Endometrial microvascular endothelial cells (primary cell): ENCODE results near the gene NCAM1. TPM values are rescaled to one million over a fixed set of nuclear protein-coding genes. Genes with fewer than 3 reads are reported as not detected.

Source experiments
- in situ Hi-C: cut with HindIII; loops from 2 replicates; pipeline ENCODE4 v1.10.0; 2017; ENCODE audit warnings: low sequenced_read_pairs, low pct_unique_long_range_greater_than_20kb; ENCODE audit errors: inconsistent ontology term
- total RNA-seq: library from RNA; depleted of rRNA; stranded (reverse); fragments of >200 nt; gene quantifications from one replicate; pipeline ENCODE4 v1.2.3, GENCODE V29; 2015; ENCODE audit errors: inconsistent ontology term

The NCAM1 gene
- total RNA-seq, 1 donor from 2014 or later = not detected

- in situ Hi-C loops = no loop called here
Observed at GRCh38 chr11:113113801-113114704, 152.8 kb downstream of the NCAM1 start.

GRCh38 chr11:113114705-113115027 is 153.4 kb downstream of the NCAM1 start:
- in situ Hi-C loops = no loop called here

DNA sequence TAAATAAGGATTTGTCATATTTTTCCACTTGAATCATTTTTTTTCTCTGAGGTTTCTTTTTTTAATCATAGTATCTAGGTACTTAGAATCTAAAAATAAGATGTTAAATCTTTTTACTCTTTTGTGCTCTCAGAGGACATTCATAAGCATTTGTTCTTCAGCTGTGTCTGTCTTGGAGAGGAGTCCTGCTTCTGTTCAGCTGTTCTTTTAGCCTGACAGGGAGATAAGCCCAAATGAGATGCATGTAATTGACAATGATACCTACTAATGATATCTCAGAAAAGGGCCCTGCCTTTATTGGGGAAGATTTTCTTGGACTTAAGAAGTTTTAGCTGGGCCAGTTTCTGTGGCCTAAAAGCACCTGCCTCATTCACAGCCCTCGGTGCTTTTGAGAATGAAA is 156.9 kb downstream of the NCAM1 start:
- in situ Hi-C loops = no loop called here

DNA sequence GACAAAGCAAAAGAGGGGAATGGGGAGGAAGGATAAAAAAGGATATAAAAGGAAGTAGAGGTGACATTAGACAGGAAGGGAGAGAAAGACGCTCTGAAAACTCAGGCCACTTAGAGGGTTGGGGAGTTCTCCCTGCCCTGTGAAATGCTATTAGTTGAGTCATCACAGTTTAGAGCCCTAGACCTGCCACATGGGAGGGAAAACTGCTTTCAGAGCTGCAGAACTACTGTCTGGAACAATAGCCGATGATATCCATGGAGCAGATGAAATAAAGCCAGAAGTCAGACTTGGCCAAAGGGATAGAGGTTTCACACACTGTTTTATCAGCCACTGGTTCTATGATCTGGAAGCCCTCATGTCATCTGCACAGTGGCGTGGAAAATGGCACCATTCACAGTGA is 157.9 kb downstream of the NCAM1 start:
- in situ Hi-C loops = no loop called here

- in situ Hi-C loops = no loop called here
Observed at GRCh38 chr11:113119966-113120736, 158.9 kb downstream of the NCAM1 start.

GRCh38 chr11:113121746-113122145 is 160.5 kb downstream of the NCAM1 start:
- in situ Hi-C loops = no loop called here

GRCh38 chr11:113124006-113124405 is 162.8 kb downstream of the NCAM1 start:
- in situ Hi-C loops = no loop called here

- in situ Hi-C loops = no loop called here
Observed at GRCh38 chr11:113124578-113124977, 163.4 kb downstream of the NCAM1 start.

DNA sequence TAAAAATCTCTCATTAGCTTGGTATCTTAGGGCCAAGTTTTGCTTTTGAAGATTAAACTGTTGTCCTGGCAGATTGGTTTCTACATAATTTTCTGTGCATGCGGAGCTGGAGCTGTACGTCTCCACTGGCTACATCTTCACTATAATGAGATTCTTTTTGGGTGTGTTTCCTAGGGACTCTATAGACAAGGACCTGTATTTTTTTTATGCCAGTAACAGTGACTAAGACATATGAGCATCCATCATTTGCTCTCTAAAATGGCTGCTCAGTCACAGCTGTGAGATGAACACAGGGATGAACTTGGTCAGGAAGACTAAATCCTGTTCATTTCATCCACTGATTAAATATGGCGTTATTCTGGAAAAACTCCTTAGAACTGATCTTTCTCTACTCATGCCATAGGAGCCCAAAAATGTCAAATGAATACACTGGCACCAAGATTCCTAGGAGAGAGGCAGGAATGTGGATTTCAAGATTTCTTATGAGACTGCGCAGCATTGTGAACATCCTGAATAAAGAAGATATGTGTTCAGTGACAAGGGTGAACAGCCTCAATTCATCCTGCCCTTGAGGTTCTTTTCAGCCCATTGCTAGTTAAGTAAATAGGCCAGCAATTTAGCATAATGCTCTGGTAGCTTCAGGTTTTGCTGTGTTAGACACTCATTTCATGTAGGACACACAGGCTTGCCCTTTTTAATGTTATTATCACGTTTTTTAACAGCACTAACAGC is 168.2 kb downstream of the NCAM1 start:
- in situ Hi-C loops = no loop called here

DNA sequence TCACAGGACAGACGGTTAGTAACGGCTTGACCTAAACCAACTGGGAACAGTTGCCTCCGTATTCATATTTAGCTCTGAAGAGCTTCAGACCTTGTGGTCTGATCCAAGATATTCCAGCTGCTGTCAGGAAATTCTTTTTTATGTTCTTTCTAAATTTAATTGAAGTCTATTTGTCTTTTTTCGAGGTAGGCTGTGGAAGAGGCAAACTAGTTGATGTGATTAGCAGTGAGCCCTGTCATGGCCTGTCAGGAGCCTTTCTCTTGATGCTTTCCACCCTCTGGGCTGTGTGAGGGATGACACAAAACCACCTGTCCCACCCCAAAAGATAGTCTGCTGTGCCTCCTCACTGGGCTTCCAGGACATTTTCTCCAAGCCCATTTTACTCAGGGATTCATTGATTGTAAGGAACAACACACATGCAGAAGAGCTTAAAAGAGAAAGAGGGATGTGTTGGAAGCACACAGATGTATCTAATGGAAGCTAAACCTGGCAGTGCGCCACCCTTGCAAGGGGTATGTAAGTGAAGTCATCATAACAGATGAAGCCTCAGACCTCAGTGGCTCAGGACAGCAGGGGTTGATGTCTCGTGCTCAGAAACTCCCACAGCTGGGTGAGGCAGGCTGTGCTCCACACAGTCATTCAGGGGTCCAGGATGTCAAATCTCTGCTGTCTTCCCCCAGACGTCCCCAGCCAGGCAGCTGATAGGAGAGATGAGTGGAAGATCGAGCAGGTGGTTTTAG is 170.0 kb downstream of the NCAM1 start:
- in situ Hi-C loops = no loop called here

DNA sequence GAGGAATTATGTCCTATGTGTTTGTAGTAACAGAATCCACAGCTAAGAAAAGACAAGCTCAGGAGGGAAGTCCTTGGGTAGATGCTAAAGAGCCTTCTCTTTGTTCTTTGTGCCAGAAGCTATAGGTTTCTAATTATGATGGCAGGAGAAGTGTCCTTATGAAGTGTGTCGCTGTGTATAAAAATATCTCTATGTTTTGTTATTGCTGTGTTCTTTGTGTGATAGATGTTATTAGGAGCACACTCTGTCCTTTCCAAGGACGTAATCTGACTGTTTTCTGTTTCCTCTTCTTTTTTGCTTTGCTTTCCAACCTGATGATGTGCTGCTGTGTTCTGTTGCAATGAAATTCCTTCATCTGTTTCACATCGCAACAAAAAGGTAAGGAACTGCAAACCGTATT is 171.9 kb downstream of the NCAM1 start:
- in situ Hi-C loops = no loop called here

DNA sequence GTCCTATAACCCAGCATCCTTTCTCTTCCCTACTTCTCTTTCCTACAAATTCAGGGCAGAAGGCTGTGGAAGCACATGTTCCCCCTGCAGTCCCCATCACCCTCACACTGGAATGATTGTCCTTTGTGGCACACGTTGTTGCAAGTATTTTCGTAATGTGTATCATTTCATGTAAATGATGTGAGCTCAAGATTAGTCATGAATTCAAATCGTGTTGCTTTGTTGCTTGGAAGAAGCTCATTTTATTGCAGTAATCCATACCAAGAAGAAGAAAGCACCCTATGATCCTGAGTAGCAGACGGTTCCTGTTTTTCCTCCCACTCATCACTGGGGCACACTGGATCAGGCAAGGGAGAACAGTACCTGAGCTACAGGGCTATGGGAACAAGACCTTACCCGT is 173.4 kb downstream of the NCAM1 start:
- in situ Hi-C loops = no loop called here

GRCh38 chr11:113137713-113138529 is 176.7 kb downstream of the NCAM1 start:
- in situ Hi-C loops = no loop called here

DNA sequence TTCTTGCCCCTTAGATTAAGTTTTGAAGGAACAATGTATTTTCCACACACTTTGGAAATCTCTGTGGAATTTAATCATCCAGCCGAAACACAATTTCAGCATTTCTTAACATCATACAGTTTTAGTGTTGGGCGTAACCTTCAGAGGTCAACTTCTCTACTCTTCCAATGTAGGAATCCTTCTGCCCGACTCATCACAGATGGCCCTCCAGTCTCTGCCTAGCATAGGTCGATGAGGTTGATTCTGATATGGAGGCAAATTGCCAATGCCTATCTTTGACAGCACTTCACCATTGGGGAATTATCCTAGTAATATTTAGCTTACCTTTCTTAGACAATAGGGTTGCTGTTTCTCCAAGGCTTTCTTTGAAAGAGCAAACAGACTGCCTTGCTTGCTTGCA is 177.5 kb downstream of the NCAM1 start:
- in situ Hi-C loops = no loop called here

DNA sequence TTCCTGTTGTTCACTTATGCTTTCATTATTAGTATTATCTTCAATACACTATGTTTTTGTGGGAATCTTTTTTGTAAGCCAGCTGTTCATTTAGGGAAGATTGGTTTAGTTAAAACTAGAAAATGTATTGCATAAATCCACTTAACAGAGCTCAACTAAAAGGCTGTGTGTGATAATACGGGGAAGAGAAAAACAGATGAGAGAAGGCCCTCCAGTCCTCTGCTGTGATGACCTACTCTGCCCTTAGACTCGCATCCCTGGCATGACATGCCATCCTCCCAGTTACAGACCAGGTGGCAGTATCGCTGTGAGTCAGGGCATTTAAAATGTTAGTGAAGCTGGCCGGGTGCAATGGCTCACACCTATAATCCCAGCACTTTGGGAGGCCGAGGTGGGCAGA is 179.8 kb downstream of the NCAM1 start:
- in situ Hi-C loops = no loop called here

- in situ Hi-C loops = no loop called here
Observed at GRCh38 chr11:113142508-113142907, 181.3 kb downstream of the NCAM1 start.

GRCh38 chr11:113147249-113147648 is 186.0 kb downstream of the NCAM1 start:
- in situ Hi-C loops = no loop called here

DNA sequence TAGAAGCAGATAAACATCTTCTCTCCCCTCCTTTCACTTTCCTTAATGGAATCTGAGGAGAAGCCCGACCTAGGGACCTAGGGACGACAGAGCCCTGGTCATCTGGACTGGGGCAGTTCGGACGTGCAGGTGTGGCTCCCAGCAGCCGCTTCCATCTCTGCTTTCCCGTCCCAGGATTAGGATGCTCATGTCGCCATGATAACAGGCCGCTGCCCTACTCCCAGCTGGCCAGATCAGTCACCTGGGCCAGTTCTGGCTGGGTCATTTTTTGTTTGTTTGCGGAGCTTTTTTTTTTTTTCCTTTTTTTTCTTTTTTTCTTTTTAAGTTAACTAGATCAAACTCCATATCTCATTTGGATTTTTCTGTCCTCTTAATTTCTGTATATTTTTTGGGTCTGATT is 186.9 kb downstream of the NCAM1 start:
- in situ Hi-C loops = no loop called here
